Endothelial cell of umbilical vein (primary cell): ENCODE measurements around the gene ATP2C2. TPM values are rescaled to one million over a fixed set of nuclear protein-coding genes. Genes with fewer than 3 reads are reported as not detected.

Experiments used
- BruUV-seq: library from RNA; stranded (reverse); fragments of 400-500 nt; replicated peaks from 2 replicates; lab custom pipeline; 2021; lab: Mats Ljungman, UMichigan
- CTCF ChIA-PET: fragments of 300-600, 350-600 bp; sonication (Branson Sonifier 250); formaldehyde crosslinking; loops from one replicate; lab custom pipeline; 2021; ENCODE audit warnings: antibody characterized with exemption, inconsistent platforms; lab: Charles Lee
- POLR2A ChIA-PET: fragments of 300-600, 350-600 bp; sonication (Branson Sonifier 250); formaldehyde crosslinking; loops from one replicate; lab custom pipeline; 2021; ENCODE audit warnings: antibody characterized with exemption, inconsistent platforms; lab: Charles Lee
- DNase-seq: peaks from one replicate; pipeline ENCODE4 v3.0.0-alpha.2; 2011; ENCODE audit warnings: low read depth, low spot score
- FAIRE-seq: peaks from 2 replicates; lab custom pipeline; 2011; peaks lifted over from hg19 to GRCh38; lab: Jason Lieb, UNC
- H2AFZ ChIP-seq: 2 replicates; pipeline ENCODE4 v1.6.0; 2012; ENCODE audit warnings: low read depth, low read length, control low read depth, inconsistent platforms
- H3K27ac ChIP-seq: 2 replicates; pipeline ENCODE4 v1.5.1; 2011; ENCODE audit warnings: low read depth, mild to moderate bottlenecking, control low read depth, low read length, moderate library complexity; ENCODE audit not compliant: insufficient read depth
- H3K27me3 ChIP-seq, 2 experiments: 2 replicates each; pipeline versions ENCODE4 v1.6.0 to v1.6.1; 2011; ENCODE audit warnings: low read length in 2 of 2, mixed read lengths in 1 of 2; ENCODE audit not compliant: control insufficient read depth in 2 of 2, insufficient read depth in 2 of 2
- H3K36me3 ChIP-seq, 2 experiments: 2 replicates in 1 of 2; 3 replicates in 1 of 2; pipeline ENCODE4 v1.5.1; 2011; ENCODE audit warnings: low read length in 2 of 2, mild to moderate bottlenecking in 1 of 2, moderate library complexity in 1 of 2; ENCODE audit not compliant: control insufficient read depth in 2 of 2, insufficient read depth in 2 of 2; ENCODE audit errors: extremely low read depth in 1 of 2
- H3K4me1 ChIP-seq: 3 replicates; pipeline ENCODE4 v1.5.1; 2011; ENCODE audit warnings: mild to moderate bottlenecking, low read length; ENCODE audit not compliant: control insufficient read depth, insufficient read depth; ENCODE audit errors: extremely low read depth
- H3K4me2 ChIP-seq: 2 replicates; pipeline ENCODE4 v1.6.1; 2011; ENCODE audit warnings: low read length, control low read depth, mixed read lengths; ENCODE audit not compliant: insufficient read depth
- H3K4me3 ChIP-seq, 3 experiments: fragments of 200-600 bp in 1 of 3; sonication (generic), shearing (Covaris generic) in 1 of 3; replicated peaks in 1 of 3; 2 replicates each; pipeline ENCODE4 v1.5.1; 2011 to 2016; ENCODE audit warnings: control low read depth in 3 of 3, low read length in 3 of 3, mild to moderate bottlenecking in 2 of 3, inconsistent platforms in 1 of 3, low read depth in 1 of 3, moderate library complexity in 1 of 3; ENCODE audit not compliant: insufficient read depth in 1 of 3
- H3K79me2 ChIP-seq: 2 replicates; pipeline ENCODE4 v1.6.0; 2012; ENCODE audit warnings: low read length, inconsistent platforms; ENCODE audit not compliant: control insufficient read depth, insufficient read depth
- H3K9ac ChIP-seq: replicated peaks from 2 replicates; pipeline ENCODE3; 2011; ENCODE audit warnings: low read length, control low read depth; ENCODE audit not compliant: insufficient read depth; ENCODE audit errors: extremely low read depth
- H3K9me1 ChIP-seq: replicated peaks from 3 replicates; pipeline ENCODE4 v1.6.0; 2011; ENCODE audit warnings: mild to moderate bottlenecking, low read length; ENCODE audit not compliant: control insufficient read depth, insufficient read depth; ENCODE audit errors: extremely low read depth
- H3K9me3 ChIP-seq: replicated peaks from 2 replicates; pipeline ENCODE4 v1.5.1; 2012; ENCODE audit warnings: low read length, inconsistent platforms; ENCODE audit not compliant: control insufficient read depth, insufficient read depth
- H4K20me1 ChIP-seq: replicated peaks from 2 replicates; pipeline ENCODE3; 2011; ENCODE audit warnings: mild to moderate bottlenecking, low read length; ENCODE audit not compliant: control insufficient read depth, insufficient read depth; ENCODE audit errors: extremely low read depth
- CTCF ChIP-seq, 2 donors: IDR thresholded peaks; 1 replicate in 1 of 2; 2 replicates in 1 of 2; pipeline ENCODE4 v1.5.1; 2011; ENCODE audit warnings: low read length in 2 of 2, mild to moderate bottlenecking in 2 of 2, moderate library complexity in 2 of 2, control low read depth in 1 of 2, inconsistent platforms in 1 of 2, low read depth in 1 of 2; ENCODE audit not compliant: insufficient read depth in 1 of 2; ENCODE audit errors: extremely low read depth in 1 of 2
- EZH2 ChIP-seq: IDR thresholded peaks from 2 replicates; pipeline ENCODE4 v1.6.1; 2012; ENCODE audit warnings: borderline replicate concordance, low read depth, mild to moderate bottlenecking, moderate library complexity, low read length, inconsistent platforms; ENCODE audit not compliant: severe bottlenecking
- FOS ChIP-seq: IDR thresholded peaks from 2 replicates; pipeline ENCODE4 v1.6.1; 2011; ENCODE audit warnings: mild to moderate bottlenecking, low read length, moderate library complexity, borderline replicate concordance; ENCODE audit not compliant: insufficient read depth
- GATA2 ChIP-seq: IDR thresholded peaks from 2 replicates; pipeline ENCODE4 v1.7.0; 2011; ENCODE audit warnings: low read depth, mild to moderate bottlenecking, moderate library complexity, mixed read lengths, low read length; ENCODE audit not compliant: insufficient read length, insufficient read depth
- MAX ChIP-seq: IDR thresholded peaks from 2 replicates; pipeline ENCODE4 v1.6.1; 2011; ENCODE audit not compliant: insufficient read depth, insufficient read length
- POLR2A ChIP-seq: IDR thresholded peaks from 2 replicates; pipeline ENCODE4 v1.6.1; 2012; ENCODE audit warnings: low read depth, mild to moderate bottlenecking, control low read depth, low read length
- POLR2AphosphoS5 ChIP-seq: IDR thresholded peaks from 2 replicates; pipeline ENCODE4 v1.6.1; 2012; ENCODE audit warnings: low read depth, mild to moderate bottlenecking, control low read depth, low read length, moderate library complexity; ENCODE audit not compliant: insufficient read depth
- dilution Hi-C: fragments of 300-500 bp; cut with MboI; formaldehyde crosslinking; loops from one replicate; pipeline ENCODE4 v1.15.0; 2019; ENCODE audit warnings: low sequenced_read_pairs; ENCODE audit not compliant: extremely low pct_ligation_motif_present
- intact Hi-C: fragments of 100-400 bp; cut with micrococcal nuclease; formaldehyde crosslinking; loops from one replicate; pipeline ENCODE4 v1.10.0; 2022
- polyA plus RNA-seq, 4 experiments: library from polyadenylated mRNA; depleted of rRNA in 3 of 4; stranded (reverse) in 3 of 4; unstranded in 1 of 4; fragments of >200 nt; gene quantifications; 2 replicates each; pipeline versions ENCODE4 v1.2.1 to v1.2.3, GENCODE V29; 2011 to 2012; ENCODE audit warnings: missing spikeins in 1 of 4
- total RNA-seq: library from RNA; stranded (reverse); gene quantifications from 2 replicates; pipeline ENCODE4 v1.2.3, GENCODE V29; 2021

Gene ATP2C2
- total and polyA plus RNA-seq, 2 donors (not counting 3 experiments of a cell fraction or from before 2014, with no cell fraction given) = not detected

DNA sequence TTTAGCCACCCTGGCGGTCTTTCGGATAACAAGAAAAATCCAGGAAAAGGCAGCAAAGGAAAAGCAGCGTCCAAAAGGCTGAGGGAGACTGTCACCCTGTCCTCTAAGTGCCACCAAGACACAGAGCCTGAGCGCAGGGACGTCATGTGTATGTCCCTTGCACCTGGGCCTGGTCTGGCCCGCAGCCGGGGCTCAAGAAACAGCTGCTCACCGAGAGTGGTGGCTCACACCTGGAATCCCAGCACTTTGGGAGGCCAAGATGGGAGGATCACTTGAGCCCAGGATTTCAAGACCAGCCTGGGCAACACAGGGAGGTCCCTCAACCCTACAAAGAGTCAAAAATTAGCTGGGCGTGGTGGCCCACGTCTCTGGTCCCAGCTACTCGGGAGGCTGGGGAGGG lies 145.3 kb downstream of the ATP2C2 start:
- Histone ChIP-seq H3K9me3 (no peaks in the 10 kb centered on the region), H3K4me1 (peaks cover 3% of the 10 kb centered on the region), H3K79me2 (no peaks in the 10 kb centered on the region), H2AFZ (no peak overlapping the region), H3K9me1 (no peaks in the 10 kb centered on the region), H3K36me3 (no peaks in the 10 kb centered on the region), H3K27me3 (no peaks in the 10 kb centered on the region), H4K20me1 (no peaks in the 10 kb centered on the region), H3K4me3 (no peak overlapping the region), H3K27ac (no peak overlapping the region), H3K4me2 (no peak overlapping the region), H3K9ac (no peak overlapping the region)
- dilution Hi-C loops = loop anchor here (25.0 kb wide), 1 partner anchor 99 kb away; the partner anchor contains the start of gene COTL1
- DNase-seq (no peak), FAIRE-seq (no peak)
- POLR2A ChIA-PET = interaction anchor here (0.7 kb wide), 1 partner anchor 216 kb away, joined by 3 read pairs; no protein-coding TSS in a partner anchor
- CTCF ChIA-PET = interaction anchor here (0.9 to 9.0 kb wide), 7 partner anchors 14 to 225 kb away, joined by 3 to 154 read pairs (median 3); no protein-coding TSS in a partner anchor
- no TSS peak for BruUV-seq
- TF ChIP-seq GATA2 (no peak), CTCF (IDR thresholded peaks at IDR 0.05; ENCODE audit: extremely low read depth in 1 of 2, insufficient read depth in 1 of 2, low read depth in 1 of 2, low read length in 2 of 2) (no peak), POLR2AphosphoS5 (no peak), POLR2A (no peak), EZH2 (no peak), FOS (no peak), MAX (no peak)
- intact Hi-C loops = loop anchor here (10.0 kb wide), 1 partner anchor 441 kb away; no protein-coding TSS in a partner anchor

Other genes starting within 250 kb of the ATP2C2 start
- gene HSDL1, start 223.4 kb upstream of the ATP2C2 start, total RNA-seq = 26.1 and 27.9 TPM in 2 replicates
- gene HSDL1, start 223.4 kb upstream of the ATP2C2 start, polyA plus RNA-seq = 15.7 and 19.9 TPM in 2 replicates
- not detected in 2 replicates for gene DNAAF1, start 223.2 kb upstream of the ATP2C2 start, total RNA-seq
- gene DNAAF1, start 223.2 kb upstream of the ATP2C2 start, polyA plus RNA-seq = 0.01 TPM in 1 of 2 replicates, not detected in the other
- gene TAF1C, start 181.5 kb upstream of the ATP2C2 start, total RNA-seq = 57.2 and 62.3 TPM in 2 replicates
- gene TAF1C, start 181.5 kb upstream of the ATP2C2 start, polyA plus RNA-seq = 74.2 and 77.6 TPM in 2 replicates
- gene ADAD2, start 177.4 kb upstream of the ATP2C2 start, total RNA-seq = not detected in 2 replicates
- gene ADAD2, start 177.4 kb upstream of the ATP2C2 start, polyA plus RNA-seq = 0.04 and 0.10 TPM in 2 replicates
- gene KCNG4, start 128.5 kb upstream of the ATP2C2 start, total RNA-seq = not detected in 2 replicates
- not detected in 2 replicates for gene KCNG4, start 128.5 kb upstream of the ATP2C2 start, polyA plus RNA-seq
- not detected in 2 replicates for gene WFDC1, start 73.7 kb upstream of the ATP2C2 start, total RNA-seq
- not detected in 2 replicates for gene WFDC1, start 73.7 kb upstream of the ATP2C2 start, polyA plus RNA-seq
- gene MEAK7, start 136.1 kb downstream of the ATP2C2 start, total RNA-seq = 19.3 and 22.7 TPM in 2 replicates
- gene MEAK7, start 136.1 kb downstream of the ATP2C2 start, polyA plus RNA-seq = 16.2 and 17.9 TPM in 2 replicates
- gene COTL1, start 249.5 kb downstream of the ATP2C2 start, total RNA-seq = 132 and 200 TPM in 2 replicates
- 65.6 and 90.0 TPM in 2 replicates for gene COTL1, start 249.5 kb downstream of the ATP2C2 start, polyA plus RNA-seq